IPS-NIHi7 (cell line): ENCODE measurements around the gene KIN.
"Not testable (repeated sequence)": the region's sequence is repeated elsewhere in the genome, so short reads cannot be mapped to it uniquely, and the experiment has no call there.

Experiments
- DNase-seq: peaks from one replicate; pipeline ENCODE4 v3.0.0; 2012; ENCODE audit warnings: mixed read lengths; ENCODE audit errors: extremely low spot score

The KIN gene

GRCh38 chr10:7734821-7735220 lies 53.0 kb downstream of the KIN start:
- DNase-seq = peak; percentile 26

- DNase-seq = no peak
Measured at GRCh38 chr10:7722927-7723529, 64.8 kb downstream of the KIN start.

GRCh38 chr10:7720478-7720877 lies 67.3 kb downstream of the KIN start:
- DNase-seq = no peak

DNA sequence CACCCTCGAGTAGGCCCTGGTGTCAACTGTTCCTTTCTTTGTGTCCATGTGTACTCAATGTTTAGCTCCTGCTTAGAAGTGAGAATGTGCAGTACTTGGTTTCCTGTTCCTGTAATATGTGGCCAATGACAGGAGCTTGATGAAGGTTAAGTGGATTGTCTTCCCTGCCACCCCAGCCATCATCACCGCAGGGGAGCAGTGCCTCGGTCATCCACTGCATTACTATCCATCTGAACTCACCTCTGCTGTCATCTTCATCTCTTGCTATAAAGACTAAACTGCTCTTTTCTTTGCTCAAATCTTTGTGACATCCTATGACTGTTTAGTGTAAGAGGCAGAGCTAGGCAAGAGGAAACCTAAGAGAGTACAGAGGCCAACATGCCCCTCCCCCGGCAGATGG lies 69.1 kb downstream of the KIN start:
- no peak for DNase-seq

GRCh38 chr10:7717767-7718166 lies 70.0 kb downstream of the KIN start:
- DNase-seq = no peak

DNA sequence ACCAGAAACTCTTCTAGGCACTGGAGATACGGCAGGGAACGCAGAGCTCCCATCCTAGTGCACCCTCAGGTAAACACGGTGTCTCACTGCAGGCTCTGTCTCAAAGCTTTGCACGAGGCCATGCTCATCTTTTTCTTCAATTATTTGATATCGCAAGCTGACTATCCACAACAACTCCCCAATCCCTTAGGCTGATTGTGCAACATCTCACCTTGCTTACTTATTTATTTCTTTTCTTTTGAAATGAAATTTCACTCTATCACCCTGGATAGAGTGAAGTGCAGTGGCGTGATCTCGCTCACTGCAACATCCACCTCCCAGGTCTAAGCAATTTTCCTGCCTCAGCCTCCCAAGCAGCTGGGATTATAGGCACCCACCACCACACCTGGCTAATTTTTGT lies 72.3 kb downstream of the KIN start:
- DNase-seq = no peak

DNA sequence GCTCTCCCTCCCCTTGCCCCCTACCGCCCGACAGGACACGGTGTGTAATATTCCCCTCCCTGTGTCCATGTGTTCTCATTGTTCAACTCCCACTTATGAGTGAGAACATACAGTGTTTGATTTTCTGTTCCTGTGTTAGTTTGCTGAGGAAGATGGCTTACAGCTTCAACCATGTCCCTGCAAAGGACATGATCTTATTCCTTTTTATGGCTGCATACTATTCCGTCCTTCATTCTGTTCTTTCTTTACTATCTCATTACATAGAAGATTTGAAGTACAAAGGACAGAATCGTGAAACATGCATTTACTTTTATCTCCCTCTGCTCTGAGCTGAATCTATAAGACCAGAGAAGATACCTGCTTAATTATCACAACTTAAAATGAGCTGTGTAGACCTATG lies 76.7 kb downstream of the KIN start:
- not testable (repeated sequence) for DNase-seq

- no peak for DNase-seq
Measured at GRCh38 chr10:7710446-7710845, 77.3 kb downstream of the KIN start.

DNA sequence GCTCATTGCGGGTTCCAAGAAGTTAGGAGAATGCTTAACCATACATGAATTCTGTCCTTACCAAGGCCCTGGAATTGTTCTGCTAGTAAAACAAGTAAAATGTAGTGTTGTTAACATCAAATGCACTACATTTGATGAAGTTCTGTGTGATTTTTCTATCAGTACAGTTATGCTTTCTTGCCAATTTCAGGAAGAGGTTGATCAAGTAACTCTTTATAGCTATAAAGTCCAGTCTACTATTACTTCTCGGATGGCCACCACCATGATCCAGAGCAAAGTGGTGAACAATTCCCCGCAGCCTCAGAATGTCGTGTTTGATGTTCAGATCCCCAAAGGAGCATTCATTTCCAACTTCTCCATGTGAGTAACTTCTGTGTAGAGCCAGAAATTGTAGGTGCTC lies 79.0 kb downstream of the KIN start:
- no peak for DNase-seq

GRCh38 chr10:7707858-7708622 lies 79.8 kb downstream of the KIN start:
- DNase-seq = no peak

DNA sequence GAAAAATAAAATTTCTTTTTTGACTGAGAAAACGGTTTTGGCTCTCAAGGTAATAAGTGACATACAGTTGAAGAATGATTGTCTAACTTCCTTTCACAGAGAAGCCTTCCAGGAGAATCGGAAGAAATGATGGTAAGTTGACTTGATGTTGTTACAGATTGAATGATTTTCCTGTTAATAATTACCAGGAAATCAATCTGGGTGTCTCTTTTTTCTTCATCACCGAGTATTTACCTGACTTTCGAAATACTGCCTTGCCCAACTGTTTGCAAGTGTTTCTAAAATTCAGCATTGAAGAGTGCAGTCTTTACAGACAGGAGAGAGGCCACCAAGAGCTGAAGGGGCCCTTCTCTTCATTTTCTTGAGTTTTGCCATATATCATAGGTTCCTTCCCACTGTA lies 80.7 kb downstream of the KIN start:
- no peak for DNase-seq

DNA sequence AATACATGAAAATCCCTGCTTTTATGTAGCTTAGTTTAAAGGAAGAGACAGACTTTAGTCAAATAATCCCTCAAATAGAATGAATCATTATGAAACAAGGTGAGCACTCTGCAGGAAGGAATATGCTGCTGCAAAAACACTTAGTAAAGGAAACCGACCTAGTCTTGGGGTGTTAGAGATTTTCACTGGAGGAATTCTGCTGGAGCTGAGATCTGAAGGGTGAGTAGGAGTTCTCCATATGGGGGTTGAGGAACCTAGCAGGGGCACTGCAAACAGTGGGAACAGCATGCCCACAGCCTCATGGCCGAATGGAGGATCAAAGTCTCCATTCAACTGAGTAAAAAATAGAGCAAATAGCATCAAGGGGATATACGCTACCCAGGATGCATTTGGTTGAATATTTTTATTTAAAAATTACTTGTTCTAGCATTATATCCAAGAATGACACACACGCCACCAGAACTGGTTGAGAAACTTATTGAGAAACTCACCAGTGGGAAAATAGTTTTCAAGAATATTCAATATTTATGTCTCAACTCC lies 81.2 kb downstream of the KIN start:
- no peak for DNase-seq

DNA sequence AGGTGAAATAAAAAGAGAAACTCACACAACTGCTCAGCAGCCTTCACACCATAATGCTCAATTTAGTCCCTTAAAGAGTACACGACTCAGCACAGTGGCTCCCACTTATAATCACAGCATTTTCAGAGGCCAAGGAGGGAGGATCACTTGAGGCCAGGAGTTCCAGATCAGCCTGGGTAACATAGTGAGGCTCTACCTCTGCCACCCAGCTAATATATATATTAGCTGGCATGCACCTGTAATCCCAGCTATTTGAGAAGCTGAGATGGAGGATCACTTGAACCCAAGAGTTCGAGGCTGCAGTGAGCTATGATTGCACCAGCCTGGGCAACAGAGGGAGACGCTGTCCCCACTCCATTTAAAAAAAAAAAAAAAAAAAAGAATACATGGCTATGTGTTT lies 82.5 kb downstream of the KIN start:
- DNase-seq = no peak

GRCh38 chr10:7704071-7705016 lies 83.4 kb downstream of the KIN start:
- DNase-seq = no peak

DNA sequence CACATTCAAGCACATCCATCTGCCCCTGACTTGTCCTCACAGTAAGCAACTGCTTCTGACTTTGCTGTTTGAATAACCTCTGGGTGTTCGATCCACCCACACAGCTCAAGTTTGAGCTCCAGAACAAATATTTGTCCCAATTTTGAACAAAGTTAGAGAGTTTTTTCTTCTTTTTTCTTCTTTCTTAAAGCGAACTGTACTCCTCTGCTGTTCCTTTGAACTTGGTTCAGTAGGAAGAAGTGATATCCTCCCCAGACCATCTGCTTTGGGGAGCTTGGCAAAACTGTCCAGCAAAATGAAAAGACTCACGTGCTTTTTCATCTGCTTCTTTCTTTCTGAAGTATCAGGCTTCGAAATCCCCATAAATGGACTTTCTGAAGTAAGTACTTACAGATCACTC lies 84.7 kb downstream of the KIN start, which contains the start of gene ITIH2:
TSS of gene ITIH2 (plus strand) at position 177 of the 400 bp plus-strand sequence. CDS start at position 296, 119 bp downstream.
- no peak for DNase-seq

DNA sequence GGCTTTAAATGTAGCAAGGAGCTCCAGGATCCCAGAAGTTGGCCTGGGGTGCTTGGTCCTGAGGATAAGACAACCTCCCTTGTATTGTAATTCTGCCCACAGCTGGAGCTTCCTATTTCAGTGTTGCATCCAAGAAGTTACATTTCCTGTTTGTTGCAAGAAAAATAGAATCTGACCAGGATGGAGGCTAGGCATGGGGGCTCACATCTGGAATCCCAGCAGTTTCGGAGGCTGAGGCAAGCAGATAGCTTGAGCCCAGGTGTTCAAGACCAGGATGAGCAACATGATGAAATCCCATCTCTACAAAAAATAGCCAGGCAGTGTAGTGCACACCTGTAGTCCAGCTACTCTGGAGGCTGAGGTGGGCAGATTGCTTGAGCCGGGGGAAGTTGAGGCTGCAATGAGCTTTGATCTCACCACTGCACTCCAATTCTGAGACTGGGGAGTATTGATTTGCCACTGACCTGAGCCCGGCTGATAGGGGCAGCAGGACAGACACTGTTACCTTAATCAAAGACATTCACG lies 85.4 kb downstream of the KIN start:
- no peak for DNase-seq

GRCh38 chr10:7701158-7701742 lies 86.5 kb downstream of the KIN start:
- no peak for DNase-seq
